SK-N-SH (cell line): ENCODE results near the gene TKT. TPM values are rescaled to one million over a fixed set of nuclear protein-coding genes. Genes with fewer than 3 reads are reported as not detected.

Source experiments
- CTCF ChIA-PET: fragments of 300-600, 350-600 bp; formaldehyde crosslinking; extraction: SDS; loops from one replicate; lab custom pipeline; 2021; lab: Yijun Ruan, JAX
- POLR2A ChIA-PET: fragments of 350-600 bp; sonication (Branson Sonifier 250); formaldehyde crosslinking; extraction: SDS; loops from one replicate; lab custom pipeline; 2020; ENCODE audit warnings: antibody characterized with exemption, inconsistent platforms; lab: Yijun Ruan, JAX
- DNase-seq: peaks from one replicate; pipeline ENCODE4 v3.0.0; 2012
- H2AFZ ChIP-seq: fragments of 200-600 bp; sonication (generic); 2 replicates; pipeline ENCODE4 v1.8.1; 2016; ENCODE audit warnings: antibody characterized with exemption, mild to moderate bottlenecking, low read depth
- H3F3A ChIP-seq: fragments of 200-600 bp; sonication (generic); replicated peaks from 2 replicates; pipeline ENCODE3; 2016; ENCODE audit warnings: antibody characterized with exemption, mild to moderate bottlenecking; ENCODE audit not compliant: insufficient read depth
- H3K27ac ChIP-seq, 2 experiments: fragments of 200-500 bp in 1 of 2; fragments of 200-600 bp in 1 of 2; sonication (Bioruptor generic) in 1 of 2; sonication (generic), shearing (Covaris generic) in 1 of 2; 2 replicates each; pipeline versions ENCODE4 v1.5.1 to v1.6.1; 2014 to 2016; ENCODE audit warnings: low read depth in 2 of 2, inconsistent platforms in 1 of 2, low read length in 1 of 2, mild to moderate bottlenecking in 1 of 2, mixed read lengths in 1 of 2
- H3K27me3 ChIP-seq: fragments of 200-600 bp; sonication (generic), shearing (Covaris generic); 2 replicates; pipeline ENCODE4 v1.6.1; 2016; ENCODE audit warnings: mixed run types; ENCODE audit not compliant: insufficient read depth
- H3K36me3 ChIP-seq, 2 experiments: fragments of 200-500 bp in 1 of 2; fragments of 200-600 bp in 1 of 2; sonication (Bioruptor generic) in 1 of 2; sonication (generic) in 1 of 2; replicated peaks in 1 of 2; 2 replicates each; pipeline versions ENCODE3 to v1.5.1; 2014 to 2016; ENCODE audit warnings: low read length in 1 of 2, mild to moderate bottlenecking in 1 of 2; ENCODE audit not compliant: insufficient read depth in 2 of 2, control insufficient read depth in 1 of 2
- H3K4me1 ChIP-seq, 2 experiments: fragments of 200-500 bp in 1 of 2; fragments of 200-600 bp in 1 of 2; sonication (Bioruptor generic) in 1 of 2; sonication (generic), shearing (Covaris generic) in 1 of 2; 2 replicates each; pipeline versions ENCODE4 v1.5.1 to v1.6.1; 2014 to 2016; ENCODE audit warnings: low read depth in 1 of 2, low read length in 1 of 2, mixed run types in 1 of 2; ENCODE audit not compliant: insufficient read depth in 2 of 2, control insufficient read depth in 1 of 2
- H3K4me2 ChIP-seq: fragments of 200-600 bp; sonication (generic), shearing (Covaris generic); 2 replicates; pipeline ENCODE4 v1.6.1; 2017; ENCODE audit warnings: mixed run types
- H3K4me3 ChIP-seq, 2 experiments: fragments of 200-500 bp in 1 of 2; fragments of 200-600 bp in 1 of 2; sonication (Bioruptor generic) in 1 of 2; sonication (generic), shearing (Covaris generic) in 1 of 2; 2 replicates each; pipeline versions ENCODE4 v1.5.1 to v1.8.1; 2014 to 2016; ENCODE audit warnings: low read depth in 2 of 2, inconsistent platforms in 1 of 2, low read length in 1 of 2, mild to moderate bottlenecking in 1 of 2, mixed read lengths in 1 of 2, moderate library complexity in 1 of 2
- H3K79me2 ChIP-seq: fragments of 200-600 bp; sonication (generic); 2 replicates; pipeline ENCODE4 v1.8.1; 2017; ENCODE audit warnings: mild to moderate bottlenecking; ENCODE audit not compliant: insufficient read depth
- H3K9ac ChIP-seq: fragments of 200-600 bp; sonication (generic); 2 replicates; pipeline ENCODE4 v1.6.1; 2017; ENCODE audit warnings: mixed run types
- H3K9me2 ChIP-seq: fragments of 200-600 bp; sonication (generic); 2 replicates; pipeline ENCODE4 v1.6.1; 2017; ENCODE audit warnings: mixed run types
- H3K9me3 ChIP-seq: fragments of 200-600 bp; sonication (generic); 2 replicates; pipeline ENCODE4 v1.6.1; 2017; ENCODE audit warnings: mixed run types, mild to moderate bottlenecking, moderate library complexity
- H4K20me1 ChIP-seq: fragments of 200-600 bp; sonication (generic); 2 replicates; pipeline ENCODE4 v1.6.1; 2017; ENCODE audit warnings: mild to moderate bottlenecking, mixed run types; ENCODE audit not compliant: insufficient read depth
- CHD2 ChIP-seq: fragments of 150-350 bp; IDR thresholded peaks from 2 replicates; pipeline ENCODE4 v1.6.1; 2018; ENCODE audit warnings: low read length; ENCODE audit not compliant: partially characterized antibody
- ELF1 ChIP-seq: IDR thresholded peaks from 2 replicates; pipeline ENCODE4 v1.4.0; 2012
- EP300 ChIP-seq, 2 experiments: IDR thresholded peaks; 2 replicates each; pipeline versions ENCODE4 v1.4.0 to v1.6.1; 2012; ENCODE audit warnings: borderline replicate concordance in 1 of 2, low read depth in 1 of 2, low read length in 1 of 2
- EZH2phosphoT487 ChIP-seq: fragments of 200-600 bp; sonication (generic); IDR thresholded peaks from 2 replicates; pipeline ENCODE4 v1.6.1; 2017; ENCODE audit warnings: low read depth, mixed run types, mild to moderate bottlenecking, antibody characterized with exemption, moderate library complexity, borderline replicate concordance
- MEF2A ChIP-seq: IDR thresholded peaks from 2 replicates; pipeline ENCODE4 v1.4.0; 2012; ENCODE audit warnings: low read depth, borderline replicate concordance
- NFIC ChIP-seq: IDR thresholded peaks from 2 replicates; pipeline ENCODE4 v1.4.0; 2012; ENCODE audit warnings: borderline replicate concordance
- NRF1 ChIP-seq: IDR thresholded peaks from 2 replicates; pipeline ENCODE4 v1.6.1; 2012; ENCODE audit warnings: low read depth, mild to moderate bottlenecking, low read length
- RFX5 ChIP-seq: IDR thresholded peaks from 2 replicates; pipeline ENCODE4 v1.6.1; 2012; ENCODE audit warnings: mild to moderate bottlenecking, improper control_type of control experiment, low read length
- RXRA ChIP-seq: IDR thresholded peaks from 2 replicates; pipeline ENCODE4 v1.4.0; 2012; ENCODE audit warnings: low read depth, mild to moderate bottlenecking, borderline replicate concordance
- YY1 ChIP-seq: IDR thresholded peaks from 2 replicates; pipeline ENCODE4 v1.4.0; 2012; ENCODE audit warnings: low read depth, mild to moderate bottlenecking
- WGBS: methylation state at CpG from one replicate; pipeline ENCODE4 v1.1.6; 2017; ENCODE audit warnings: low lambda C conversion rate; 5-methylcytosine and 5-hydroxymethylcytosine counted together
- polyA plus RNA-seq, 3 experiments: library from polyadenylated mRNA; depleted of rRNA; stranded (reverse); fragments of >200 nt; gene quantifications; 2 replicates each; pipeline ENCODE4 v1.2.3, GENCODE V29; 2012
- TF ChIP-seq, protein P1 (sequence below): IDR thresholded peaks from 2 replicates; pipeline ENCODE4 v1.4.0; 2012; ENCODE audit warnings: low read depth, borderline replicate concordance
- TF ChIP-seq, protein P2 (sequence below): IDR thresholded peaks from 2 replicates; pipeline ENCODE4 v1.4.0; 2012; ENCODE audit warnings: low read depth
- TF ChIP-seq, protein P3 (sequence below): fragments of 150-350 bp; IDR thresholded peaks from 2 replicates; pipeline ENCODE4 v1.6.1; 2016; ENCODE audit warnings: mild to moderate bottlenecking, low read depth, low read length
- TF ChIP-seq, protein P4 (sequence below): fragments of 200-600 bp; sonication (generic); IDR thresholded peaks from 2 replicates; pipeline ENCODE4 v1.6.1; 2017; ENCODE audit warnings: antibody characterized with exemption, mild to moderate bottlenecking, moderate library complexity
- TF ChIP-seq, protein P5 (sequence below): IDR thresholded peaks from 2 replicates; pipeline ENCODE4 v1.4.0; 2012; ENCODE audit warnings: low read depth, borderline replicate concordance
- TF ChIP-seq, protein P6 (sequence below): IDR thresholded peaks from 2 replicates; pipeline ENCODE4; 2012

TKT gene
- polyA plus RNA-seq, 1 of the 3 experiments (the other 2 are of a cell fraction) = 144 TPM

DNA sequence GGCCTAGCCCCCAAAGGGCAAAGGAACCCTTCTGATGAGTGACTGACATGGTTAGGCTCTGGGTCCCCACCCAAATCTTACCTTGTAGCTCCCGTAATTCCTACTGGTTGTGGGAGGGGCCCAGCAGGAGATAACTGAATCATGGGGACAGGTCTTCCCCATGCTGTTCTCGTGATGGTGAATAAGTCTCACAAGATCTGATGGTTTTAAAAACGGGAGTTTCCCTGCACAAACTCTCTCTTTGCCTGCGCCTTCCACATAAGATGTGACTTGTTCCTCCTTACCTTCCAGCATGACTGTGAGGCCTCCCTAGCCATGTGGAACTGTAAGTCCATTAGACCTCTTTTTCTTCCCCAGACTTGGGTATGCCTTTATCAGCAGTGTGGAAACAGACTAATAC, 16.9 kb downstream of the TKT start (continued):
- TF ChIP-seq, protein P1, sequence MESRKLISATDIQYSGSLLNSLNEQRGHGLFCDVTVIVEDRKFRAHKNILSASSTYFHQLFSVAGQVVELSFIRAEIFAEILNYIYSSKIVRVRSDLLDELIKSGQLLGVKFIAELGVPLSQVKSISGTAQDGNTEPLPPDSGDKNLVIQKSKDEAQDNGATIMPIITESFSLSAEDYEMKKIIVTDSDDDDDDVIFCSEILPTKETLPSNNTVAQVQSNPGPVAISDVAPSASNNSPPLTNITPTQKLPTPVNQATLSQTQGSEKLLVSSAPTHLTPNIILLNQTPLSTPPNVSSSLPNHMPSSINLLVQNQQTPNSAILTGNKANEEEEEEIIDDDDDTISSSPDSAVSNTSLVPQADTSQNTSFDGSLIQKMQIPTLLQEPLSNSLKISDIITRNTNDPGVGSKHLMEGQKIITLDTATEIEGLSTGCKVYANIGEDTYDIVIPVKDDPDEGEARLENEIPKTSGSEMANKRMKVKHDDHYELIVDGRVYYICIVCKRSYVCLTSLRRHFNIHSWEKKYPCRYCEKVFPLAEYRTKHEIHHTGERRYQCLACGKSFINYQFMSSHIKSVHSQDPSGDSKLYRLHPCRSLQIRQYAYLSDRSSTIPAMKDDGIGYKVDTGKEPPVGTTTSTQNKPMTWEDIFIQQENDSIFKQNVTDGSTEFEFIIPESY = no peak
- TF ChIP-seq, protein P2, sequence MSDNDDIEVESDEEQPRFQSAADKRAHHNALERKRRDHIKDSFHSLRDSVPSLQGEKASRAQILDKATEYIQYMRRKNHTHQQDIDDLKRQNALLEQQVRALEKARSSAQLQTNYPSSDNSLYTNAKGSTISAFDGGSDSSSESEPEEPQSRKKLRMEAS = no peak
- TF ChIP-seq, protein P3, sequence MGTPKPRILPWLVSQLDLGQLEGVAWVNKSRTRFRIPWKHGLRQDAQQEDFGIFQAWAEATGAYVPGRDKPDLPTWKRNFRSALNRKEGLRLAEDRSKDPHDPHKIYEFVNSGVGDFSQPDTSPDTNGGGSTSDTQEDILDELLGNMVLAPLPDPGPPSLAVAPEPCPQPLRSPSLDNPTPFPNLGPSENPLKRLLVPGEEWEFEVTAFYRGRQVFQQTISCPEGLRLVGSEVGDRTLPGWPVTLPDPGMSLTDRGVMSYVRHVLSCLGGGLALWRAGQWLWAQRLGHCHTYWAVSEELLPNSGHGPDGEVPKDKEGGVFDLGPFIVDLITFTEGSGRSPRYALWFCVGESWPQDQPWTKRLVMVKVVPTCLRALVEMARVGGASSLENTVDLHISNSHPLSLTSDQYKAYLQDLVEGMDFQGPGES = no peak
- TF ChIP-seq, all 33 proteins: peak for 0

DNA sequence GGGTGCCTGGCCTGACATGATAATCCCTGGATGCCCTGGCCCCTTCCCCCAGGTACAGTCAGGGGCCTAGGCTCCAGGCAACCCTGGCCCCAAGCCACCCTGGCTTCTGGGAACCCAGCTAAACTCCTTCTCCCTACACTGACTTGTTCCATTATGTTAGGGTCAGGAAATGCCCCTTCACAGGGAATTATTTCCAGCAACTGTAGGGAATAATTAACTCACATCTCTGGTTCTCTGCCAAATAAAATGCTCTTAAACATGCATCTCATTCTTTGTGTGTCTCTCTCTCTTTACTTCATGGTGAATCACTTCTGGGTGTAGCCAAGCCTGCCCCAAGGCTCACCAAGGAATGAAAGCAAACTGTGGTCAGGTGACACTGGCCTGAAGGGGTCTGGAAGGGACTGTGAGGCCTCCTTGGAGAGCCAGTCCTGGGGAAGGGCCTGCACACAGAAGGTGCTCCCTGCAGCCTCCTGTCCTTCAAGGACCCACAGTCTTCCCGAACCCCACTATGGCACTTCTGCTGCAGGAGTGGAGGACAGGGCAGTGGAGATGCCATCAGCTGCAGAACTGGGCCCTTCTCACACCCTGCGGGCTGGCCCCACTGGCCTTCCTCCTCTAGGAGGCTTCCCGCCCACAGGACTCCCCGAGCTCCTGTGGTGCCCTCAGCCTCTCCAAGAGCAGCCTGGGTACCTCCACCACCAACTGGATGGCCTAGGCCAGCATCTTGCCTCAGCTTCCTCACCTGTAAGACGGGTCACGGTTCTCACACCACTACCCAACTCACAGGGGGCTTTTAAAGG, 17.6 kb downstream of the TKT start:
- peaks cover 44% of the 10 kb centered on the region for H3F3A ChIP-seq
- peak overlapping the region; percentile 22; the same call in 1 of the 2 replicates for H3K9ac ChIP-seq
- H4K20me1 ChIP-seq = peaks cover 25% of the 10 kb centered on the region
- H3K4me3 ChIP-seq = no peak overlapping the region
- H3K9me2 ChIP-seq = no peaks in the 10 kb centered on the region
- POLR2A ChIA-PET = no interaction called here
- H3K4me1 ChIP-seq = peaks cover 23 to 31% of the 10 kb centered on the region in 2 experiments; a peak in 3 of 4 replicates
- no peaks in the 10 kb centered on the region for H3K27me3 ChIP-seq
- peak overlapping the region; percentile 53 for H3K4me2 ChIP-seq
- no peaks in the 10 kb centered on the region for H3K9me3 ChIP-seq
- 59% methylated on average over 3 of the region's 6 CpGs for WGBS
- peak overlapping the region; percentile 81 to 97 for H3K27ac ChIP-seq
- peaks cover 70% of the 10 kb centered on the region for H3K79me2 ChIP-seq
- no peak for DNase-seq
- CTCF ChIA-PET = interaction anchor here (1.1 to 1.5 kb wide), 2 partner anchors 19 to 124 kb away, joined by 3 read pairs; no protein-coding TSS in a partner anchor
- peaks cover 39 to 65% of the 10 kb centered on the region in 2 experiments for H3K36me3 ChIP-seq
- H2AFZ ChIP-seq = no peak overlapping the region
- peak; percentile 34; the same call in 1 of the 2 replicates for TF ChIP-seq MEF2A
- TF ChIP-seq, protein P4, sequence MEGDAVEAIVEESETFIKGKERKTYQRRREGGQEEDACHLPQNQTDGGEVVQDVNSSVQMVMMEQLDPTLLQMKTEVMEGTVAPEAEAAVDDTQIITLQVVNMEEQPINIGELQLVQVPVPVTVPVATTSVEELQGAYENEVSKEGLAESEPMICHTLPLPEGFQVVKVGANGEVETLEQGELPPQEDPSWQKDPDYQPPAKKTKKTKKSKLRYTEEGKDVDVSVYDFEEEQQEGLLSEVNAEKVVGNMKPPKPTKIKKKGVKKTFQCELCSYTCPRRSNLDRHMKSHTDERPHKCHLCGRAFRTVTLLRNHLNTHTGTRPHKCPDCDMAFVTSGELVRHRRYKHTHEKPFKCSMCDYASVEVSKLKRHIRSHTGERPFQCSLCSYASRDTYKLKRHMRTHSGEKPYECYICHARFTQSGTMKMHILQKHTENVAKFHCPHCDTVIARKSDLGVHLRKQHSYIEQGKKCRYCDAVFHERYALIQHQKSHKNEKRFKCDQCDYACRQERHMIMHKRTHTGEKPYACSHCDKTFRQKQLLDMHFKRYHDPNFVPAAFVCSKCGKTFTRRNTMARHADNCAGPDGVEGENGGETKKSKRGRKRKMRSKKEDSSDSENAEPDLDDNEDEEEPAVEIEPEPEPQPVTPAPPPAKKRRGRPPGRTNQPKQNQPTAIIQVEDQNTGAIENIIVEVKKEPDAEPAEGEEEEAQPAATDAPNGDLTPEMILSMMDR = no peak
- TF ChIP-seq, protein P3 = no peak
- no peak for TF ChIP-seq RFX5
- peak; percentile 94 for TF ChIP-seq NFIC
- TF ChIP-seq, protein P5, sequence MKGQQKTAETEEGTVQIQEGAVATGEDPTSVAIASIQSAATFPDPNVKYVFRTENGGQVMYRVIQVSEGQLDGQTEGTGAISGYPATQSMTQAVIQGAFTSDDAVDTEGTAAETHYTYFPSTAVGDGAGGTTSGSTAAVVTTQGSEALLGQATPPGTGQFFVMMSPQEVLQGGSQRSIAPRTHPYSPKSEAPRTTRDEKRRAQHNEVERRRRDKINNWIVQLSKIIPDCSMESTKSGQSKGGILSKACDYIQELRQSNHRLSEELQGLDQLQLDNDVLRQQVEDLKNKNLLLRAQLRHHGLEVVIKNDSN = peak; percentile 82
- TF ChIP-seq, protein P1 = no peak
- TF ChIP-seq, protein P6, sequence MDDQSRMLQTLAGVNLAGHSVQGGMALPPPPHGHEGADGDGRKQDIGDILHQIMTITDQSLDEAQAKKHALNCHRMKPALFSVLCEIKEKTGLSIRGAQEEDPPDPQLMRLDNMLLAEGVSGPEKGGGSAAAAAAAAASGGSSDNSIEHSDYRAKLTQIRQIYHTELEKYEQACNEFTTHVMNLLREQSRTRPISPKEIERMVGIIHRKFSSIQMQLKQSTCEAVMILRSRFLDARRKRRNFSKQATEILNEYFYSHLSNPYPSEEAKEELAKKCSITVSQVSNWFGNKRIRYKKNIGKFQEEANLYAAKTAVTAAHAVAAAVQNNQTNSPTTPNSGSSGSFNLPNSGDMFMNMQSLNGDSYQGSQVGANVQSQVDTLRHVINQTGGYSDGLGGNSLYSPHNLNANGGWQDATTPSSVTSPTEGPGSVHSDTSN = peak; percentile 87
- TF ChIP-seq CHD2 = no peak
- no peak for TF ChIP-seq ELF1
- no peak for TF ChIP-seq EZH2phosphoT487
- no peak; the same call in 1 of the 2 replicates for TF ChIP-seq RXRA
- TF ChIP-seq NRF1 = no peak
- TF ChIP-seq, protein P2 = peak; percentile 58; the same call in 1 of the 2 replicates
- peak; percentile 41 to 69; a peak in 2 of 4 replicates for TF ChIP-seq EP300 (IDR thresholded peaks at IDR 0.05; ENCODE audit: borderline replicate concordance in 1 of 2, low read depth in 1 of 2, low read length in 1 of 2)
- no peak for TF ChIP-seq YY1
